Measurements from ENCODE around the gene MAMDC2. TPM values are rescaled to one million over a fixed set of nuclear protein-coding genes. Genes with fewer than 3 reads are reported as not detected.

Gene MAMDC2
- total RNA-seq, 1 experiment from 2014 or later, result 4.6 TPM

GRCh38 chr9:70066874-70067273 lies 23.2 kb downstream of the MAMDC2 start:
- no peak overlapping the region for H2BK5ac ChIP-seq (ENCODE audit: insufficient read length, low read length)
- no peak overlapping the region for H3K23ac ChIP-seq (ENCODE audit: insufficient read length, low read depth, low read length)
- H3K18ac ChIP-seq (ENCODE audit: insufficient read length, low read depth, low read length), result no peak overlapping the region
- no peak overlapping the region for H4K8ac ChIP-seq (replicated peaks; ENCODE audit: insufficient read length, low read depth, low read length)
- Mint-ChIP-seq H3K9me3 (no peaks in the 10 kb centered on the region), H3K4me3 (no peak overlapping the region), H3K4me1 (peaks cover 2 to 3% of the 10 kb centered on the region in 2 experiments; a peak in 2 of 4 replicates), H3K27ac (no peak overlapping the region), H3K27me3 (ENCODE audit: low read depth) (no peaks in the 10 kb centered on the region), H3K36me3 (ENCODE audit: insufficient read depth in 1 of 3, low read depth in 3 of 3) (no peaks in the 10 kb centered on the region)
- no peak overlapping the region for H3K27ac ChIP-seq (ENCODE audit: insufficient read length, low read depth, low read length)
- H3K4me1 ChIP-seq (ENCODE audit: insufficient read depth, low read length), result no peaks in the 10 kb centered on the region
- H3T11ph ChIP-seq (ENCODE audit: low read length), result no peak overlapping the region
- no peaks in the 10 kb centered on the region for H3K27me3 ChIP-seq (ENCODE audit: insufficient read depth, low read length)
- no peak for TF ChIP-seq CTCF (conservative IDR thresholded peaks at IDR 0.05)
- H3K9me3 ChIP-seq (ENCODE audit: control insufficient read depth, low read depth, low read length), result no peaks in the 10 kb centered on the region
- no peaks in the 10 kb centered on the region for H3K79me2 ChIP-seq (ENCODE audit: insufficient read depth, low read length)
- H3K79me1 ChIP-seq (ENCODE audit: insufficient read depth, low read depth, low read length, poor library complexity, severe bottlenecking), result no peaks in the 10 kb centered on the region
- H2BK12ac ChIP-seq (ENCODE audit: insufficient read length, low read depth, low read length), result no peak overlapping the region
- H3K9ac ChIP-seq (ENCODE audit: extremely low read depth, insufficient read length, low read length), result no peak overlapping the region
- no peak overlapping the region for H3K4me2 ChIP-seq (ENCODE audit: insufficient read depth, insufficient read length, low read length)
- H3K4ac ChIP-seq (ENCODE audit: low read depth, low read length), result no peak overlapping the region
- H2AFZ ChIP-seq (ENCODE audit: low read length), result no peak overlapping the region
- no peak overlapping the region for H2BK120ac ChIP-seq (ENCODE audit: low read depth, low read length, poor library complexity, severe bottlenecking)
- no peak overlapping the region for H4K5ac ChIP-seq (ENCODE audit: insufficient read length, low read depth, low read length)
- H4K20me1 ChIP-seq (ENCODE audit: control insufficient read depth, insufficient read depth, insufficient read length), result no peaks in the 10 kb centered on the region
- no peak overlapping the region for H2BK20ac ChIP-seq (ENCODE audit: low read depth, low read length, poor library complexity, severe bottlenecking)
- H4K91ac ChIP-seq (ENCODE audit: insufficient read length, low read depth, low read length), result no peak overlapping the region
- no peak overlapping the region for H3K14ac ChIP-seq (ENCODE audit: insufficient read depth, low read length)
- H3K23me2 ChIP-seq (ENCODE audit: insufficient read length, low read depth, low read length, poor library complexity, severe bottlenecking), result no peaks in the 10 kb centered on the region
- WGBS (ENCODE audit: extremely low coverage, insufficient read length, low lambda C conversion rate), result no CpG with 5 or more reads among the region's 2 CpGs
- no peak overlapping the region for H2BK15ac ChIP-seq (ENCODE audit: low read depth, low read length)
- H3K56ac ChIP-seq (ENCODE audit: insufficient read length, low read depth, low read length), result no peak overlapping the region
- DNase-seq, result no peak
- H2AK5ac ChIP-seq (ENCODE audit: insufficient read length, low read length), result no peak overlapping the region
